SK-N-SH treated with all-trans-retinoic acid at 6 μM for 48 hours (cell line): ENCODE results near the gene DCC.

Experiments
- ATAC-seq: fragments of 200-7000 bp; cut with Tn5 transposase; 3 replicates; pipeline ENCODE4 v1.9.1; 2020; ENCODE audit warnings: mild to moderate bottlenecking, moderate library complexity
- ARNTL ChIP-seq: fragments of 450-650 bp; formaldehyde crosslinking; IDR thresholded peaks from 2 replicates; pipeline ENCODE4 v1.5.0; 2020; ENCODE audit warnings: low read depth, mild to moderate bottlenecking, moderate library complexity, borderline replicate concordance
- BACH2 ChIP-seq: fragments of 250-450 bp; sonication (Bioruptor Pico); IDR thresholded peaks from 2 replicates; pipeline ENCODE4 v1.9.0; 2021; ENCODE audit warnings: mild to moderate bottlenecking, borderline replicate concordance
- CREB5 ChIP-seq: fragments of 250-450 bp; sonication (Bioruptor Pico); IDR thresholded peaks from 2 replicates; pipeline ENCODE4 v1.5.1; 2020; ENCODE audit warnings: low read depth, mild to moderate bottlenecking, moderate library complexity
- CSDC2 ChIP-seq: fragments of 250-450 bp; sonication (Bioruptor Pico); IDR thresholded peaks from 2 replicates; pipeline ENCODE4 v1.5.0; 2020; ENCODE audit warnings: mild to moderate bottlenecking, moderate library complexity
- CSRNP3 ChIP-seq: fragments of 250-450 bp; sonication (Bioruptor Pico); IDR thresholded peaks from 2 replicates; pipeline ENCODE4 v1.5.1; 2021; ENCODE audit warnings: mild to moderate bottlenecking, moderate library complexity
- ESRRG ChIP-seq: fragments of 250-450 bp; sonication (Bioruptor Pico); IDR thresholded peaks from 2 replicates; pipeline ENCODE4 v1.6.1; 2021; ENCODE audit warnings: mild to moderate bottlenecking
- GLIS3 ChIP-seq: fragments of 250-450 bp; sonication (Bioruptor Pico); IDR thresholded peaks from 2 replicates; pipeline ENCODE4 v1.5.0; 2020; ENCODE audit warnings: mild to moderate bottlenecking, moderate library complexity
- OSR1 ChIP-seq: fragments of 250-450 bp; sonication (Bioruptor Pico); IDR thresholded peaks from 2 replicates; pipeline ENCODE4 v1.8.0; 2022; ENCODE audit warnings: moderate library complexity, mild to moderate bottlenecking, inconsistent platforms
- PATZ1 ChIP-seq: fragments of 250-450 bp; sonication (Bioruptor Pico); IDR thresholded peaks from 2 replicates; pipeline ENCODE4 v1.8.0; 2020; ENCODE audit warnings: mild to moderate bottlenecking, moderate library complexity, borderline replicate concordance
- POU6F1 ChIP-seq: fragments of 250-450 bp; sonication (Bioruptor Pico); IDR thresholded peaks from 2 replicates; pipeline ENCODE4 v1.8.0; 2021; ENCODE audit warnings: low read depth, mild to moderate bottlenecking, moderate library complexity, borderline replicate concordance
- PPARA ChIP-seq: fragments of 250-450 bp; sonication (Bioruptor Pico); IDR thresholded peaks from 2 replicates; pipeline ENCODE4 v1.5.0; 2020; ENCODE audit warnings: mild to moderate bottlenecking, borderline replicate concordance
- RARB ChIP-seq: fragments of 250-450 bp; sonication (Bioruptor Pico); IDR thresholded peaks from 2 replicates; pipeline ENCODE4 v1.8.0; 2021; ENCODE audit warnings: mild to moderate bottlenecking, moderate library complexity
- TCF4 ChIP-seq: fragments of 250-450 bp; sonication (Bioruptor Pico); IDR thresholded peaks from 2 replicates; pipeline ENCODE4 v1.8.0; 2021; ENCODE audit warnings: mild to moderate bottlenecking, moderate library complexity, borderline replicate concordance
- TSHZ2 ChIP-seq: fragments of 250-450 bp; sonication (Bioruptor Pico); IDR thresholded peaks from 2 replicates; pipeline ENCODE4 v1.5.0; 2020; ENCODE audit warnings: mild to moderate bottlenecking, moderate library complexity
- ZC3H10 ChIP-seq: fragments of 250-450 bp; sonication (Bioruptor Pico); IDR thresholded peaks from 2 replicates; pipeline ENCODE4 v1.5.1; 2021; ENCODE audit warnings: mild to moderate bottlenecking, moderate library complexity
- ZFP30 ChIP-seq: fragments of 450-650 bp; formaldehyde crosslinking; IDR thresholded peaks from 2 replicates; pipeline ENCODE4 v1.5.0; 2022; ENCODE audit warnings: mild to moderate bottlenecking, moderate library complexity
- ZNF70 ChIP-seq: fragments of 450-650 bp; formaldehyde crosslinking; IDR thresholded peaks from 2 replicates; pipeline ENCODE4 v1.5.0; 2020; ENCODE audit warnings: mild to moderate bottlenecking, moderate library complexity
- ZNF8 ChIP-seq: fragments of 450-650 bp; formaldehyde crosslinking; IDR thresholded peaks from 2 replicates; pipeline ENCODE4 v1.5.0; 2020; ENCODE audit warnings: mild to moderate bottlenecking, moderate library complexity

The DCC gene

GRCh38 chr18:52459890-52460289 lies 119.9 kb downstream of the DCC start:
- no peak for ATAC-seq
- TF ChIP-seq BACH2 (CRISPR knock-in tag): no peak
- TF ChIP-seq TSHZ2: no peak
- TF ChIP-seq ZC3H10 (CRISPR knock-in tag): no peak

- no peak for TF ChIP-seq ARNTL
- TF ChIP-seq PPARA: no peak
- no peak for TF ChIP-seq ZNF70 (CRISPR knock-in tag)
- no peak for TF ChIP-seq RARB (CRISPR knock-in tag)
- no peak for TF ChIP-seq BACH2 (CRISPR knock-in tag)
- TF ChIP-seq CREB5 (CRISPR knock-in tag): no peak
- TF ChIP-seq TCF4 (CRISPR knock-in tag): no peak
- TF ChIP-seq GLIS3 (CRISPR knock-in tag): no peak
- no peak for TF ChIP-seq CSDC2 (CRISPR knock-in tag)
- no peak for TF ChIP-seq OSR1 (CRISPR knock-in tag)
- TF ChIP-seq POU6F1 (CRISPR knock-in tag): no peak
- TF ChIP-seq PATZ1: no peak
Measured at GRCh38 chr18:52462853-52463252, 122.9 kb downstream of the DCC start.

GRCh38 chr18:52465391-52465790 lies 125.4 kb downstream of the DCC start:
- ATAC-seq: no peak

More at GRCh38 chr18:52462853-52463252, 122.9 kb downstream of the DCC start:
- no peak for ATAC-seq

More at GRCh38 chr18:52465391-52465790, 125.4 kb downstream of the DCC start:
- TF ChIP-seq ESRRG (CRISPR knock-in tag) (no peak), ZFP30 (CRISPR knock-in tag) (no peak), PATZ1 (no peak), ZNF70 (CRISPR knock-in tag) (no peak), PPARA (no peak), CSRNP3 (CRISPR knock-in tag) (no peak), OSR1 (CRISPR knock-in tag) (no peak), ZNF8 (CRISPR knock-in tag) (no peak), CREB5 (CRISPR knock-in tag) (no peak)
